MCF 10A (cell line): ENCODE data around the gene NELFA. TPM values are rescaled to one million over a fixed set of nuclear protein-coding genes. Genes with fewer than 3 reads are reported as not detected.

ENCODE experiments used
- BruUV-seq: library from RNA; stranded (reverse); fragments of 400-500 nt; replicated peaks from 2 replicates; lab custom pipeline; 2021; lab: Mats Ljungman, UMichigan
- CTCF ChIA-PET: fragments of 300-600 bp; sonication (Branson Sonifier 250); formaldehyde crosslinking; extraction: SDS; loops from one replicate; lab custom pipeline; 2021; ENCODE audit warnings: antibody characterized with exemption, inconsistent platforms; lab: Yijun Ruan, JAX
- POLR2A ChIA-PET: fragments of 300-600, 350-650 bp; sonication (Branson Sonifier 250); formaldehyde crosslinking; extraction: SDS; loops from one replicate; lab custom pipeline; 2020; ENCODE audit warnings: antibody characterized with exemption, inconsistent platforms; lab: Yijun Ruan, JAX
- DNase-seq: peaks from one replicate; pipeline ENCODE4 v3.0.0-alpha.2; 2018; ENCODE audit not compliant: unreplicated experiment
- H3K27ac Mint-ChIP-seq: one replicate; pipeline ENCODE4 v1.8.0; 2022; ENCODE audit warnings: mild to moderate bottlenecking, low read depth, mixed read lengths; ENCODE audit not compliant: unreplicated experiment
- H3K27me3 Mint-ChIP-seq: one replicate; pipeline ENCODE4 v1.8.0; 2022; ENCODE audit warnings: mixed read lengths; ENCODE audit not compliant: insufficient read depth, unreplicated experiment
- H3K36me3 Mint-ChIP-seq: one replicate; pipeline ENCODE4 v1.8.0; 2022; ENCODE audit warnings: mild to moderate bottlenecking, moderate library complexity, mixed read lengths; ENCODE audit not compliant: insufficient read depth, unreplicated experiment
- H3K4me1 Mint-ChIP-seq: one replicate; pipeline ENCODE4 v1.8.0; 2022; ENCODE audit warnings: mixed read lengths; ENCODE audit not compliant: insufficient read depth, unreplicated experiment
- H3K4me3 Mint-ChIP-seq: one replicate; pipeline ENCODE4 v1.8.0; 2022; ENCODE audit warnings: mild to moderate bottlenecking, moderate library complexity, mixed read lengths; ENCODE audit not compliant: unreplicated experiment
- H3K9me3 Mint-ChIP-seq: one replicate; pipeline ENCODE4 v1.8.0; 2022; ENCODE audit warnings: mixed read lengths; ENCODE audit not compliant: unreplicated experiment
- CTCF ChIP-seq: fragments of 200-600 bp; IDR thresholded peaks from one replicate; pipeline ENCODE4 v1.8.0; 2022; ENCODE audit warnings: antibody characterized with exemption, mild to moderate bottlenecking; ENCODE audit not compliant: unreplicated experiment
- intact Hi-C: fragments of 100-400 bp; cut with micrococcal nuclease; formaldehyde crosslinking; loops from 2 replicates; pipeline ENCODE4 v1.14.1; 2022
- total RNA-seq: library from RNA; stranded (reverse); gene quantifications from 2 replicates; pipeline ENCODE4 v1.2.3, GENCODE V29; 2022

Gene NELFA
- total RNA-seq, 1 experiment from 2014 or later, result 36.2 TPM

GRCh38 chr4:1974840-1975239 lies 33.9 kb downstream of the NELFA start:
- ChIA-PET POLR2A (no interaction called here), CTCF (no interaction called here)
- H3K4me3 Mint-ChIP-seq, result no peak overlapping the region
- H3K36me3 Mint-ChIP-seq, result peaks cover 64% of the 10 kb centered on the region
- intact Hi-C loops, result no loop called here
- DNase-seq, result no peak
- H3K4me1 Mint-ChIP-seq, result no peaks in the 10 kb centered on the region
- H3K9me3 Mint-ChIP-seq, result no peaks in the 10 kb centered on the region
- BruUV-seq, result no TSS peak
- H3K27ac Mint-ChIP-seq, result no peak overlapping the region
- H3K27me3 Mint-ChIP-seq, result no peaks in the 10 kb centered on the region
- TF ChIP-seq CTCF, result no peak

DNA sequence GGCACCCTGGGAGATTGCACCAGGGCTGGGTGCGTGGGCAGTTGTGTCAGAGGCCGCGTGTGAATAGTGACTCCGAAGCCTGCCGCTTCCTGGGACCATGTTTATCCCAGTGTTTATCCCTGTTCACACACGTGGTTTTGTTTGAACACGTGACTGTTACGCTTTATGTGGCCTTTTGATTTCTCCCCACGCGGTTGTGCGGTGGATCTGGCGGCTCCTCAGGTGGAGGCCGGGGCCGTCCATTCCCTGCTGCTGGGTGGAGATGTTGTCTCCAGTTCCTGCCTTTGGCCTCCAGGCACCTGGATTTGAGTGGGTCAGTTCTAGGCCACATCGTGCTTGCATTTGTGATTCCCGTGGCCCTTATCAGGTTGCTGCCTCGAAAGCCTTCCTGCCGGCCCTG lies 35.1 kb downstream of the NELFA start:
- no peak for DNase-seq
- no peaks in the 10 kb centered on the region for H3K4me1 Mint-ChIP-seq
- no peaks in the 10 kb centered on the region for H3K9me3 Mint-ChIP-seq
- BruUV-seq, result no TSS peak
- H3K4me3 Mint-ChIP-seq, result no peak overlapping the region
- POLR2A ChIA-PET, result no interaction called here
- intact Hi-C loops, result no loop called here
- H3K36me3 Mint-ChIP-seq, result peaks cover 59% of the 10 kb centered on the region
- H3K27me3 Mint-ChIP-seq, result no peaks in the 10 kb centered on the region
- H3K27ac Mint-ChIP-seq, result no peak overlapping the region
- no peak for TF ChIP-seq CTCF
- CTCF ChIA-PET, result interaction anchor here (0.6 kb wide), 2 partner anchors 22 to 79 kb away, joined by 3 to 4 read pairs; no protein-coding TSS in a partner anchor

DNA sequence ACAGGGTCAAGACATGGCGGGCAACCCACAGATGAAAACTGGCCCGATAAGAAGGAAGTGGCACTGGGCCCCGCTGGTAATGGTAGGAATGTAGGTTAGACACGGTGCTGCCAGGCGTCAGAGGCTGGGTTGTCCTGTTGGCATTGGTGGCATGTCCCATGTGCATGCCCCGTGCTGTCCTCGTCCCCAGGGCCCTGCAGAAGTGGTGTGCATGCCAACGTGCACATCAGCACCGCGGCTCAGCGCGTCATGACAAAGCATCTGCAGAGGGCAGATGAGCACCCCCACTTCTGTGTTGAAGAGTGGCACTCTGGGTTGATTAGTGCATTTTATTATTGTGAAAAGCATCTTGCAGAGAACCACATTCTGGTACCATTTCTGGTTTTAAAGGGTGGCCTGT lies 35.6 kb downstream of the NELFA start:
- H3K4me3 Mint-ChIP-seq, result no peak overlapping the region
- peaks cover 58% of the 10 kb centered on the region for H3K36me3 Mint-ChIP-seq
- intact Hi-C loops, result no loop called here
- CTCF ChIA-PET, result no interaction called here
- TF ChIP-seq CTCF, result no peak
- no peaks in the 10 kb centered on the region for H3K27me3 Mint-ChIP-seq
- no peaks in the 10 kb centered on the region for H3K9me3 Mint-ChIP-seq
- POLR2A ChIA-PET, result no interaction called here
- no peak for DNase-seq
- no peak overlapping the region for H3K27ac Mint-ChIP-seq
- BruUV-seq, result no TSS peak
- H3K4me1 Mint-ChIP-seq, result no peaks in the 10 kb centered on the region

DNA sequence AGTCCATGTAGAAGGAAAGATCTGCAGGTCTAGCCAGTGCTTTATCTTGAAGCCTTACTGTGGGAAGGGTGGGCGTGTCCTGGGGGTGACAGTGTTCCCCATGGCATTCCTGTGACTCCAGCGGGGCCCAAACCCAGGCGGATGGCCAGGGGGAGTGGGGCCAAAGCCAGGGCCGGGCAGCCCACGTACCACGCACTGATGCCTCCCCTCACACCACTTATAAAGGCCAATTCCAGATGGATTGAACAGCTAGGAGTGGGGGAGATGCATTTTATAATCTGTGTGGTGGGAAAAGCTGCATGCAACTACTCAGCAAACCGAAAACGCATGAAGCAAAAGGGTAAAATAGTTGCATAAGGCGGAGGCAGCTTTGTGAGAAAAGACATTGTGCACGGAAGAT lies 36.4 kb downstream of the NELFA start:
- ChIA-PET POLR2A (no interaction called here), CTCF (no interaction called here)
- no peak overlapping the region for H3K27ac Mint-ChIP-seq
- H3K4me3 Mint-ChIP-seq, result no peak overlapping the region
- H3K27me3 Mint-ChIP-seq, result no peaks in the 10 kb centered on the region
- DNase-seq, result no peak
- H3K9me3 Mint-ChIP-seq, result no peaks in the 10 kb centered on the region
- no TSS peak for BruUV-seq
- peaks cover 50% of the 10 kb centered on the region for H3K36me3 Mint-ChIP-seq
- TF ChIP-seq CTCF, result no peak
- H3K4me1 Mint-ChIP-seq, result no peaks in the 10 kb centered on the region
- intact Hi-C loops, result no loop called here
